ENCODE results near the gene UBA3. TPM values are rescaled to one million over a fixed set of nuclear protein-coding genes. Genes with fewer than 3 reads are reported as not detected.

UBA3 gene
- total and polyA plus RNA-seq, 2 donors (not counting 3 experiments of a cell fraction or from before 2014, with no cell fraction given), result 39.4 to 84.6 TPM

GRCh38 chr3:69126216-69126615 is 46.1 kb upstream of the UBA3 start:
- H3K9ac ChIP-seq (replicated peaks; ENCODE audit: extremely low read depth, insufficient read depth, low read length), result no peak overlapping the region
- H3K27me3 ChIP-seq (ENCODE audit: control insufficient read depth in 2 of 2, insufficient read depth in 2 of 2, low read length in 2 of 2), result no peaks in the 10 kb centered on the region
- ChIA-PET POLR2A (no interaction called here), CTCF (interaction anchor here (0.8 to 2.5 kb wide), 7 partner anchors 11 to 302 kb away, joined by 3 to 16 read pairs (median 4); no protein-coding TSS in a partner anchor)
- DNase-seq (ENCODE audit: low read depth, low spot score), result no peak
- no peaks in the 10 kb centered on the region for H3K79me2 ChIP-seq (ENCODE audit: control insufficient read depth, insufficient read depth, low read length)
- no peak overlapping the region for H3K4me2 ChIP-seq (ENCODE audit: insufficient read depth, low read length)
- intact Hi-C loops (cut with micrococcal nuclease), result no loop called here
- no peak overlapping the region for H3K27ac ChIP-seq (ENCODE audit: insufficient read depth, low read depth, low read length)
- no TSS peak for BruUV-seq (replicated peaks)
- H3K4me3 ChIP-seq (replicated peaks in 1 of 3; ENCODE audit: insufficient read depth in 1 of 3, low read depth in 1 of 3, low read length in 3 of 3), result no peak overlapping the region
- no peaks in the 10 kb centered on the region for H3K36me3 ChIP-seq (ENCODE audit: control insufficient read depth in 2 of 2, extremely low read depth in 1 of 2, insufficient read depth in 2 of 2, low read length in 2 of 2)
- FAIRE-seq, result no peak
- H4K20me1 ChIP-seq (replicated peaks; ENCODE audit: control insufficient read depth, extremely low read depth, insufficient read depth, low read length), result no peaks in the 10 kb centered on the region
- H3K4me1 ChIP-seq (ENCODE audit: control insufficient read depth, extremely low read depth, insufficient read depth, low read length), result peaks cover 16% of the 10 kb centered on the region
- H2AFZ ChIP-seq (ENCODE audit: low read depth, low read length), result no peak overlapping the region
- no peaks in the 10 kb centered on the region for H3K9me3 ChIP-seq (replicated peaks; ENCODE audit: control insufficient read depth, insufficient read depth, low read length)
- TF ChIP-seq CTCF (IDR thresholded peaks at IDR 0.05; ENCODE audit: extremely low read depth in 1 of 2, insufficient read depth in 1 of 2, low read depth in 1 of 2, low read length in 2 of 2) (no peak), MYC (IDR thresholded peaks at IDR 0.05; ENCODE audit: low read depth, low read length) (no peak), GATA2 (IDR thresholded peaks at IDR 0.05; ENCODE audit: insufficient read depth, insufficient read length, low read depth, low read length) (no peak), JUN (IDR thresholded peaks at IDR 0.05; ENCODE audit: borderline replicate concordance, insufficient read depth, insufficient read length, low read depth) (no peak), EZH2 (IDR thresholded peaks at IDR 0.05; ENCODE audit: borderline replicate concordance, low read depth, low read length, severe bottlenecking) (no peak), POLR2AphosphoS5 (IDR thresholded peaks at IDR 0.05; ENCODE audit: insufficient read depth, low read depth, low read length) (no peak), MAX (IDR thresholded peaks at IDR 0.05; ENCODE audit: insufficient read depth, insufficient read length) (no peak), POLR2A (IDR thresholded peaks at IDR 0.05; ENCODE audit: low read depth, low read length) (no peak), FOS (IDR thresholded peaks at IDR 0.05; ENCODE audit: borderline replicate concordance, insufficient read depth, low read length) (no peak)
- no peaks in the 10 kb centered on the region for H3K9me1 ChIP-seq (replicated peaks; ENCODE audit: control insufficient read depth, extremely low read depth, insufficient read depth, low read length)
- dilution Hi-C loops (cut with MboI; ENCODE audit: extremely low pct_ligation_motif_present, low sequenced_read_pairs), result no loop called here

Measured in endothelial cell of umbilical vein (primary cell).